Spleen (tissue), 11 donors: ENCODE measurements around the gene HOXA2. TPM values are rescaled to one million over a fixed set of nuclear protein-coding genes. Genes with fewer than 3 reads are reported as not detected.

Experiments used
- DNase-seq: peaks from one replicate; pipeline ENCODE4 v3.0.0-alpha.2; 2020
- H3K27ac ChIP-seq, 8 donors: fragments of 200-600 bp; sonication (generic) in 7 of 8; 1 replicate in 4 of 8; 2 replicates in 4 of 8; pipeline versions ENCODE4 v1.5.0 to v1.8.0; 2016 to 2021; ENCODE audit warnings: inconsistent platforms in 4 of 8, mild to moderate bottlenecking in 4 of 8, moderate library complexity in 1 of 8
- H3K27me3 ChIP-seq, 7 donors: fragments of 200-600 bp; sonication (generic) in 6 of 7; replicated peaks in 1 of 7; 1 replicate in 4 of 7; 2 replicates in 3 of 7; pipeline versions ENCODE4 v1.5.0 to v1.8.0; 2016 to 2021; ENCODE audit warnings: inconsistent platforms in 3 of 7, mild to moderate bottlenecking in 1 of 7
- H3K36me3 ChIP-seq, 6 donors: fragments of 200-600 bp; sonication (generic) in 5 of 6; 1 replicate in 4 of 6; 2 replicates in 2 of 6; pipeline versions ENCODE4 v1.5.0 to v1.8.0; 2016 to 2021; ENCODE audit warnings: inconsistent platforms in 2 of 6
- H3K4me1 ChIP-seq, 6 donors: fragments of 200-600 bp; sonication (generic) in 5 of 6; 1 replicate in 3 of 6; 2 replicates in 3 of 6; pipeline versions ENCODE4 v1.5.0 to v1.8.0; 2016 to 2021; ENCODE audit warnings: inconsistent platforms in 3 of 6
- H3K4me3 ChIP-seq, 8 donors: fragments of 200-600 bp; sonication (generic) in 7 of 8; 1 replicate in 4 of 8; 2 replicates in 4 of 8; pipeline versions ENCODE4 v1.5.0 to v1.8.0; 2016 to 2021; ENCODE audit warnings: inconsistent platforms in 4 of 8, mild to moderate bottlenecking in 4 of 8, moderate library complexity in 2 of 8
- H3K9me3 ChIP-seq, 8 donors: fragments of 200-600 bp; sonication (generic) in 7 of 8; 1 replicate in 4 of 8; 2 replicates in 4 of 8; pipeline versions ENCODE4 v1.5.0 to v1.8.0; 2016 to 2021; ENCODE audit warnings: inconsistent platforms in 4 of 8
- CTCF ChIP-seq, 11 experiments: fragments of 200-600 bp in 7 of 11; fragments of 450-650 bp in 4 of 11; sonication (generic) in 4 of 11; IDR thresholded peaks in 8 of 11; conservative IDR thresholded peaks in 3 of 11; 1 replicate in 7 of 11; 2 replicates in 4 of 11; pipeline versions ENCODE4 v1.4.0 to v1.8.0; 2016 to 2021; ENCODE audit warnings: antibody characterized with exemption in 11 of 11, inconsistent platforms in 4 of 11, mild to moderate bottlenecking in 1 of 11
- POLR2A ChIP-seq, 3 donors: fragments of 450-650 bp; IDR thresholded peaks; one replicate each; pipeline ENCODE4 v1.5.1; 2017; ENCODE audit warnings: antibody characterized with exemption in 3 of 3, mild to moderate bottlenecking in 1 of 3
- POLR2AphosphoS5 ChIP-seq, 3 donors: sonication (generic); formaldehyde crosslinking; IDR thresholded peaks; one replicate each; pipeline ENCODE4 v1.5.1; 2017; ENCODE audit warnings: antibody characterized with exemption in 3 of 3
- WGBS, 5 donors: extraction: QIAGEN DNeasy Blood & Tissue Kit in 3 of 5; methylation state at CpG; one replicate each; pipeline versions ENCODE4 v1.1.5 to v1.1.7; 2013 to 2018; 5-methylcytosine and 5-hydroxymethylcytosine counted together
- intact Hi-C: fragments of 100-400 bp; cut with DNase I; formaldehyde crosslinking; loops from one replicate; pipeline ENCODE4 v1.15.0; 2023; ENCODE audit warnings: low total_unique reads
- polyA plus RNA-seq, 3 donors: library from polyadenylated mRNA; stranded (reverse); fragments of 200-250 nt; gene quantifications; one replicate each; pipeline ENCODE4 v1.2.1, GENCODE V29; 2013
- total RNA-seq, 7 donors: library from RNA; depleted of rRNA in 3 of 7; stranded (reverse); fragments of >200 nt in 3 of 7; fragmentation: NEBNext Ultra II Directional in 4 of 7; extraction: Animal tissue kit (Norgen Biotek cat#: 25700) in 4 of 7; gene quantifications; one replicate each; pipeline versions ENCODE4 v1.1.0 to v1.2.1, GENCODE V29; 2016 to 2021
- donor health status: healthy with polysubstance abuse.
- donor health status: DM: no; HTN: no; CAD: no; lungs with moderate emphysema.
- donor health status: DM: no; HTN: no; CAD: no.
- donor health status: Bipolar disorder and iron deficiency.
- donor health status: healthy.
- donor health status: DM: no; HTN: no; CAD: no.
- donor health status: DM: yes; HTN: yes; CAD: no.

The HOXA2 gene
- total and polyA plus RNA-seq, 10 donors = 0.41 to 2.8 (median 0.90) TPM

GRCh38 chr7:27083646-27084045, 18.8 kb downstream of the HOXA2 start:
- Histone ChIP-seq H3K4me1 (peaks cover 0 to 20% (median 5%) of the 10 kb centered on the region in 6 donors), H3K36me3 (no peaks in the 10 kb centered on the region), H3K27me3 (peaks cover 0 to 36% (median 19%) of the 10 kb centered on the region in 7 donors), H3K9me3 (no peaks in the 10 kb centered on the region), H3K27ac (no peak overlapping the region), H3K4me3 (no peak overlapping the region)
- intact Hi-C loops = no loop called here
- 76 to 89% (median 83%) methylated on average over 2 of the region's 2 CpGs for WGBS, 5 donors
- DNase-seq = no peak
- TF ChIP-seq CTCF (IDR thresholded peaks at IDR 0.05 in 8 of 11, conservative IDR thresholded peaks at IDR 0.05 in 3 of 11) (no peak), POLR2AphosphoS5 (IDR thresholded peaks at IDR 0.05) (no peak), POLR2A (IDR thresholded peaks at IDR 0.05) (no peak)

- Histone ChIP-seq H3K4me1 (peaks cover 0 to 8% (median 0%) of the 10 kb centered on the region in 6 donors), H3K27ac (no peak overlapping the region), H3K9me3 (no peaks in the 10 kb centered on the region), H3K36me3 (no peaks in the 10 kb centered on the region), H3K27me3 (peaks cover 0 to 21% (median 4%) of the 10 kb centered on the region in 7 donors), H3K4me3 (no peak overlapping the region)
- intact Hi-C loops = no loop called here
- DNase-seq = no peak
- 80 to 92% (median 85%) methylated on average over 1 of the region's 1 CpG for WGBS, 5 donors
- TF ChIP-seq POLR2AphosphoS5 (IDR thresholded peaks at IDR 0.05) (no peak), CTCF (IDR thresholded peaks at IDR 0.05 in 8 of 11, conservative IDR thresholded peaks at IDR 0.05 in 3 of 11) (no peak), POLR2A (IDR thresholded peaks at IDR 0.05) (no peak)
These were observed 20.3 kb downstream of the HOXA2 start for GRCh38 chr7:27082171-27082570.

DNA sequence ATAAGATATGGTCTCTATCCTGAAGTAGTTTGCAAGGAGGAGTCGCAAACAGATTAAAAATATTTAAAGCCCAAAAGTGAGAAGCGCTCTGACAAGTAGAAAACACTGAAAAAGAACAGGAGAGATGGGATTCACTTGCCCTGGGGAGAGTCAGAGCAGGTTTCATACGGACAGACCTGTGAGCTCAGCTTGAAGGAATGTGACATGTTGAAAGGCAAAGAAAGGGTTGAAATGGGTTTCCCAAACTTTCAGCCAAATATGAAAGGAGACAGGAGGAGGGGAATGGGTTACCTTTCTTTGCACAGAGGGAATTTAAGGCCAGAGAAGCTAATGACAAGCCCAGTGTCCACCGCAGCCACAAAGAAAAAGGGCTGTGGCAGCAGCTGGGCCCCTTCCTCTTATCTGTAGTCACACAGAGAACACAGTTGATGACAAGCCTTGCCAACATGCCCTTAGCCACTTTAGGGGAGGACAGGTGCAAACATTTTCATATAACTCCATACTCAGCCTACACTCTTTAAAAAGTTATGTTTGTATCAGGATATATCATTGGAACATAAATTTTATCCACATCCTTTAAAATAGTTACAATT, 21.5 kb downstream of the HOXA2 start:
- intact Hi-C loops = no loop called here
- Histone ChIP-seq H3K4me1 (peaks cover 0 to 8% (median 0%) of the 10 kb centered on the region in 6 donors), H3K27ac (no peak overlapping the region), H3K36me3 (no peaks in the 10 kb centered on the region), H3K4me3 (no peak overlapping the region), H3K27me3 (peaks cover 0 to 9% (median 0%) of the 10 kb centered on the region in 7 donors), H3K9me3 (no peaks in the 10 kb centered on the region)
- WGBS, 5 donors = 84 to 91% (median 89%) methylated on average over 4 of the region's 4 CpGs
- TF ChIP-seq CTCF (IDR thresholded peaks at IDR 0.05 in 8 of 11, conservative IDR thresholded peaks at IDR 0.05 in 3 of 11) (no peak), POLR2AphosphoS5 (IDR thresholded peaks at IDR 0.05) (no peak), POLR2A (IDR thresholded peaks at IDR 0.05) (no peak)
- no peak for DNase-seq

- WGBS, 5 donors = 91 to 100% (median 95%) methylated on average over 1 of the region's 1 CpG
- DNase-seq = no peak
- Histone ChIP-seq H3K4me1 (peaks cover 0 to 8% (median 0%) of the 10 kb centered on the region in 6 donors), H3K36me3 (no peaks in the 10 kb centered on the region), H3K27ac (peak overlapping the region in 1 of 8 donors; percentile 14), H3K9me3 (peaks cover 0 to 6% (median 0%) of the 10 kb centered on the region in 8 donors), H3K4me3 (no peak overlapping the region), H3K27me3 (peaks cover 0 to 6% (median 0%) of the 10 kb centered on the region in 7 donors)
- intact Hi-C loops = no loop called here
- TF ChIP-seq POLR2AphosphoS5 (IDR thresholded peaks at IDR 0.05) (no peak), CTCF (IDR thresholded peaks at IDR 0.05 in 8 of 11, conservative IDR thresholded peaks at IDR 0.05 in 3 of 11) (no peak), POLR2A (IDR thresholded peaks at IDR 0.05) (no peak)
These were observed 23.1 kb downstream of the HOXA2 start for GRCh38 chr7:27079234-27079975.
